NCI-H1105 treated with DMSO at 0.1 percent for 48 hours (cell line): ENCODE results near the gene CD8B.
"Not testable (repeated sequence)": the region's sequence is repeated elsewhere in the genome, so short reads cannot be mapped to it uniquely, and the experiment has no call there.

Experiments used
- DNase-seq: peaks from one replicate; lab custom pipeline; 2025; lab: John Stamatoyannopoulos, UW

The CD8B gene

GRCh38 chr2:86835548-86835889 is 26.2 kb downstream of the CD8B start:
- not testable (repeated sequence) for DNase-seq

DNA sequence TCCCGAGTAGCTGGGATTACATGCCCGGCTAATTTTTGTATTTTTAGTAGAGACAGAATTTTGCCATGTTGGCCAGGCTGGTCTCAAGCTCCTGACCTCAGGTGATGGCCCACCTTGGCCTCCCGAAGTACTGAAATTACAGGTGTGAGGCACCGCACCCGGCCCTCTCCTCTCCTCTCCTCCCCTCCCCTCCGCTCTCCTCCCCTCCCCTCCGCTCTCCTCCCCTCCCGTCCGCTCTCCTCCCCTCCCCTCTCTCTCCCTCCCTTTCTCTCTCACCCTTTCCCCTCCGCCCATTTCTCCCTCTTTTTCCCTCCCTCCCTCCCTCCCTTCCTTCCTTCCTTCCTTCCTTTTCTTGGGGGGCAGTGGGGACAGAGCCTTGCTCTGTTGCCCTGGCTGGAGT is 28.4 kb downstream of the CD8B start:
- DNase-seq, result no peak

DNA sequence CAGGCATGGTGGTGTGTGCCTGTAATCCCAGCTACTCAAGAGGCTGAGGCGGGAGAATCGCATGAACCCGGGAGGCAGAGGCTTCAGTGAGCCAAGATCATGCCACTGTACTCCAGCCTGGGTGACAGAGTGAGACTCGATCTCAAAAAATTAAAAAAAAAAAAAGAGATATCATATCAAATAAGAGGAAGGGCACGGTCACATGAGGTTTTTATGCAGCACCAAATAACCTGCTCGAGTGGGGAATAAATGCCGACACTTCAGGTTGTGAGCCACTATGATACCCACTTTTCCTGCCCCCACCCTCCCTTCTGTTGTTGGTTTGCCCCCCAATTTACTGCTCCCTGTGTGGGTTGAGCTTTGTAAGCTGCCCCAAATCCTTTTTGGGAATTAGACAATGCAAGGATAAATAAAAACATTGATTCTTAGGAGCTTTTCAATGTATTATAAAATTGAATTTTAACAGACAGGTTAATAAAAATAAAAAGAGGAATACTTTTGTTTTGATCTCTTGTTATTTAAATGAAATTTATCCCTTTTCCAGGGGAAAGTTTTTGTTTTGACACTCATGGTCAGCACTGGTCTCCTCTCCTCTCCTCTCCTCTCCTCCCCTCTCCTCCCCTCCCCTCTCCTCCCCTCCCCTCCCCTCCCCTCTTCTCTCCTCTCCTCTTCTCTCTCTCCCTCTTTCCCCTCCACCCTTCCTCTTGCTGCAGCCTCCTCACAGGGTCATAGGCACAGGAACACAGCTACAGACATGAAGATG is 29.2 kb downstream of the CD8B start:
- DNase-seq, result no peak

DNA sequence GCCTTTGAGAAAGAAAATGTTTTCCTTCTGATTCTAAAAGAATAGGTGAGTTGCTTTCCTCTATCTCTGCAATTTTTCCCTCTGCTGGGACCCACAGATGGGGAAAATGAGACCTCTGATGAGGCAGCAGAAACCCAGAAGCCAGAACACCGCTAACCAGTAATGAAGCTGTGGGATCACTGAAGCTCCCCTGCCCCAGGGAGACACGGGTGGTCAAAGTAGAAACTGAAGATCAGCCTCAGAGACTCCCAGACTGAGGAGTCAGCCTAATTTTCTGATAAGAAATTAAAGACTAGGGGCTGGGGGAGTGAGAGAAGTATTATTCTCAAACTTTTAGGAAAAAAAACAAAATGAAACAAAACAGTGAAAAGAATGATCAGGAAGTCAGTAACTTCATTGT is 30.1 kb downstream of the CD8B start:
- DNase-seq, result no peak

DNA sequence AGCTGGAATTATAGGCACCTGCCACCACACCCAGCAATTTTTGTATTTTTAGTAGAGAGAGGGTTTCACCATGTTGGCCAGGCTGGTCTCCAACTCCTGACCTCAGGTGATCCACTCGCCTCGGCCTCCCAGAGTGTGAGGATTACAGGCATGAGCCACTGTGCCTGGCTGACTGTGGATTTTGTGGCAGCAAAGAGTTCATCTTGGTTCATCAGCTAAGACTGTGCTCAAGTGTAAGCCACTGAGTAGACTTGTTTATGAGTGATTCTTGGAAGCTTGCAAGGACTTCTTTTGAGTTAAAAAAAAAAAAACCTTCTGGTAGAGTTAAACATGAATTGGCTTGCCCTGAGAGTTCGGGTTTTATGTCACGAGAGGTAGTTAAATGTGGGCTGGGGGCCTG is 34.7 kb downstream of the CD8B start:
- no peak for DNase-seq

DNA sequence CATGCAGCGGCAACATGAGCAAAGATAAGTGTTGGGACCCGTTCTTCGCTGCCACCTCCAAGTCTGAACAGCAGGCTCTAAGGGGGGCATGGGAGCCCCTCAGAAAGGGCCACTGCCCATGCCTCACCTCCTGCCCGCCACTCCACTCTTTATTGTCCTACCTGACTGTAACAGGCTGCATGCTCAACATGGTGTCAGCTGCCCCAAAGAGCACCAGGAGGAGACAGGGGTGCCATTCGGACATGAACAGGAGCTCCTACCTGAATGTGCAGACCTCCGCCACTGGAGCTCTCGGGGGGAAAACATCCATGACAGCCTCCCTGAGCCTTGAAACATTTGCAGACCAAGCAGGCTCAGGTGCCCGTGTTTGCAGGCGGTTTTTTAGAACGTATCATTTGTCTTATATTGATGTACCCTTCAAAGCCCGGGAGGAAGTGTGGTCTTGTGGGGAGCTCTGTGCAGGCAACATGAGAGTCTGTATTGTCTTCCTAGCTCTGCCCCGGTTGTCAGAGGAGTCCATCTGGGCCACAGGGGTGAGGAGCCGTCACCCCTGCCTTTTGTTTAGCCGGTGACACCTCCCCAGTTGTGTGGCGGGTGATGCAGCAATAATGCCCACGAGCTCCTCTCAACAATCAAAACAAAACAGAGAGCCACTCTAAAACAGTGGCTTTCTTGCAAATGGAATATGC is 35.8 kb downstream of the CD8B start:
- no peak for DNase-seq

DNA sequence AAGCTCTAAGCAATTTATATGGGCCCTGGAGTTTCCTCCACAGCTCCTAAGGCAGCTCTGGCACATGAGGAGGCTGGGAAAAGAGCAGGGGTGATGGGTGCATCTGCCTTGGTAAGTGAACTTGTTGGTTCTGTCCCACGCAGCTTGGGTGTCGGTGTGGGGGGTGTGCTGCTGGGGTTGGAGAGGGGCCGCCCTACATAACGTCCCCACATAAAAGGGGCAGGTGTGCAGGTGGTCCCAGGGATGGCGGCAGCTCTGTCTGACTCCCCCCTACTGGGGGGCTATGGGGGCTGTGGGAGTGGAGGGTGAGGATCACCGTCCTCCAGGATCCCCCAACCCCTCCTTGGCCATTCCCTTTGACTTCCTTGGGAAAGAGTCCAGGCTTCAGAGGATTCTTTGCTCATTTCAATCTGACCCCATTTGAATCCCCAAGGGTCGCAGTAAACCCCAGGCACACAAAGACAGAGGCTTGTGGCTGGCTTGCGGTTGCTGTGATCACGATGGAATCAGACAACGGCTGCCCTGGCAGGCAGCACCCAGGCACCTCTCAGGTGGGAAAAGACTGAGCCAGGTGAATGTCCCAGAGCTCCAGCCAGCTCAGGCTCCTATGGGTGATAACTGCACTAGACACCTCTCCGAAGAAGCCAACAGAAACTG is 36.5 kb downstream of the CD8B start:
- no peak for DNase-seq

- DNase-seq, result no peak
Observed at GRCh38 chr2:86822668-86823345, 38.9 kb downstream of the CD8B start.

- DNase-seq, result no peak
Observed at GRCh38 chr2:86821842-86822241, 39.8 kb downstream of the CD8B start.

GRCh38 chr2:86821306-86821705 is 40.4 kb downstream of the CD8B start:
- no peak for DNase-seq

- no peak for DNase-seq
Observed at GRCh38 chr2:86818957-86819356, 42.7 kb downstream of the CD8B start.

DNA sequence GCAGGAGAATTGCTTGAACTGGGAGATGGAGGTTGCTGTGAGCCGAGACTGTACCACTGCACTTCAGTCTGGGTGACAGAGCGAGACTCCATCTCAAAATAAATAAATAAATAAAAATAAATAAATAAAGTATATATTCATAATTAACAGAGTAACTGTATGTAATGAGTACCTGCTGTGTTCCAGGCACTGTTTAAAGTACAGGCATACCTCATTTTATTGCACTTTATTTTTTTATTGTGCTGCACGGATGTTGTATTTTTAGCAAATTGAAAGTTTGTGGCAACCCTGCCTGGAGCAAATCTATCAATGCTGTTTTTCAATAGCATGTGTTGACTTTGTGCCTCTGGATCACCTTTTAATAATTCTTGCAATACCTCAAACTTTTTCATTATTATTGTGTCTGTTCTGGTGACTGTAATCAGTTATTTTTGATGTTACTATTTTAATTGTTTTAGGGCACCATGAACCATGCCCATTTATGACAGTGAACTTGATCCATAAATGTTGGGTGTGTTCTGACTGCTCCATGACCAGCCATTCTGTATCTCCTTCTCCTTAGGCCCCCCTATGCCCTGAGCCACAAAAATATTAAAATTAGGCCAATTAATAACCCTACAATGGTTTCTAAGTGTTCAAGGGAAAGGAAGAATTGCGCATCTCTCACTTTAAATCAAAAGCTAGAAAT is 43.4 kb downstream of the CD8B start:
- DNase-seq, result no peak

- DNase-seq, result no peak
Observed at GRCh38 chr2:86815611-86816010, 46.1 kb downstream of the CD8B start.

DNA sequence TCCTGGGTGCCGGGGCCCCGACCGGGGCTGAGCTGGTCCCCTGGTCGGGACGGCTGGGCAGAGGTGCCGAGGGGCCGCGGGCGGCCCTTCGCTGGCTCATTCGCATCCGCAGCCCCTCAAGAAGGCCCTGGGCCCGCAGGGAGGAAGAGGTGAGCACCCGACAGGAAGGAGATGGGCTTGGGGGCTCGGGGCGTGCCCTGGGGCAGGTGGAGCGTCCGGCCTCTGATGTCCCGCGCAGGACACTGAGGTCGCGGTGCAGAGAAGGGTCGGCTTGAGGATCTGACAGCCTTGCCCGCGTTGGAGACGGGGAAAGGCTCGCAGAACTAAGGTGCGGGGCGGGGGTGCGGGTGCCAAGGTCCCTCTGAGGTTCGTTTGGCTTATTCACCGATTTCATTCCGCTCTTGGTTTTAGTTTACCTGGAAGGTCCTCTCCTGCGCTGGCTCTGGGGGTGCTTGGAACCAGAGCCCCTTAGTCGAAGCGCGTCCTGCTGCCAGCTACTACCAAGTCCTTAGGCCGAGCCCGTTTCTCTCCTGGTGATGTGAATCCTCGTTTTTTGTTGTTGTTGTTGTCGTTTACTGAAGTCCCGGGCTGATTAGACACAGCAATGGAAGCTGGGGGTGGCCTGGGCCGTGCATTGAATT is 52.1 kb downstream of the CD8B start:
- DNase-seq, result no peak

GRCh38 chr2:86808315-86809161 is 53.1 kb downstream of the CD8B start:
- DNase-seq, result peak; percentile 86

GRCh38 chr2:86807468-86808275 is 54.0 kb downstream of the CD8B start:
- DNase-seq, result peak; percentile 84

DNA sequence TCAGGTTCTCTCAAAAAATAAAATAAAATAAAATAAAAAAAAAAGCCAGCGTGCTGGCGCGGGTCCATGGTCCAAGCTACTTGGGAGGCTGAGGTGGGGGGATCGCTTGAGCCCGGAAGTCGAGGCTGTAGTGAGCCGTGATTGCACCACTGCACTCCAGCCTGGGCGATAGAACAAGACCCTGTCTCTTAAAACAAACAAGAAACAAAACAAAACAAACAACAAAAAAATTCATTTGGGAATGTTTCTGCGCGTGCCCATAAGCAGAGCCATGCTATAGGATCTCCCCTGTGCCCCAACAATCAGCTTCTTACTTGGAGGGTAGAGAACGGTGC is 54.6 kb downstream of the CD8B start:
- no peak for DNase-seq

GRCh38 chr2:86806059-86806857 is 55.4 kb downstream of the CD8B start:
- DNase-seq, result no peak
